ACHN (cell line): ENCODE measurements around the gene SOWAHC.
"Not testable (repeated sequence)": the region's sequence is repeated elsewhere in the genome, so short reads cannot be mapped to it uniquely, and the experiment has no call there.

Experiments used
- DNase-seq: peaks from one replicate; pipeline ENCODE4 v3.0.0-alpha.2; 2015
- in situ Hi-C: cut with HindIII; loops from 2 replicates; pipeline ENCODE4 v1.10.0; 2017; ENCODE audit warnings: low sequenced_read_pairs, low pct_ligation_motif_present, low pct_unique_long_range_greater_than_20kb

Gene SOWAHC

GRCh38 chr2:109613922-109614714 is at the start of gene SOWAHC, which contains the start of gene SEPTIN10:
TSS of gene SOWAHC (plus strand) at chr2:109614364. CDS start at chr2:109614490, 126 bp downstream.
TSS of gene SEPTIN10 (minus strand) at chr2:109613966. CDS start at chr2:109613827, 139 bp downstream.
- DNase-seq: peak; percentile 99
- in situ Hi-C loops: no loop called here

DNA sequence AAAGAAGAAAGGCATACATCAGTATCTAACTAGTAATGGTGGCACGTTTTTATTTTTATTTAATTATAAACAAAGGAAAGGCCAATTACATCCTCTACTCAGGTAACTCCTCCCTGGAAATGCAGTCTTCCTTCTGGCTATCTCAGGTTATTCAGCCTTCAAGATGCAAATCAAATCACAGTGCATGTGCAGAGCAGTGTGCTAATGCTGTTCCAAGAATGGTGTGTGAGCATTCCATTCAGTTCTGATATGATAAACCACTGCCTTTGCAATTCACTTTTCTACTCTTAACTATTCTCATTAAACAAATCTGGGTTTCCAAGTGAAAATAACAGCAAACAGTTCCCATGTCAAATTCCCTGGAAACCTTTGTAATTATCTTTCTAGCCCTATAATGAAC is 38.8 kb upstream of the SOWAHC start:
- in situ Hi-C loops: no loop called here
- DNase-seq: no peak

DNA sequence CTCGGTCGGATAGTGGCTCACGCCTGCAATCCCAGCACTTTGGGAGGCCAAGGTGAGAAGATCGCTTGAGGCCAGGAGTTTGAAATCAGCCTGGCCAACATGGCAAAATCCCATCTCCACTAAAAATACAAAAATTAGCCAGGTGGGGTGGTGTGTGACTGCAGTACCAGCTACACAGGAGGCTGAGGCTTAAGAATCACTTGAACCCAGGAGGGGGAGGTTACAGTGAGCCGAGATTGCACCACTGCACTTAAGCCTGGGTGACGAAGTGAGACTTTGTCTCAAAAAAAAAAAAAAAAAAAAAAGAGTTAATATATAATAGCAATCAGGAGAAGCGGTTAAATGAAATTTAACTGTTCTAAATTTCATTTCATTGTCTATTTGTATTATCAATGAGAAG is 36.5 kb upstream of the SOWAHC start:
- in situ Hi-C loops, DNase-seq: not testable (repeated sequence)

GRCh38 chr2:109582928-109583895 is 31.0 kb upstream of the SOWAHC start:
- in situ Hi-C loops: no loop called here
- no peak for DNase-seq

DNA sequence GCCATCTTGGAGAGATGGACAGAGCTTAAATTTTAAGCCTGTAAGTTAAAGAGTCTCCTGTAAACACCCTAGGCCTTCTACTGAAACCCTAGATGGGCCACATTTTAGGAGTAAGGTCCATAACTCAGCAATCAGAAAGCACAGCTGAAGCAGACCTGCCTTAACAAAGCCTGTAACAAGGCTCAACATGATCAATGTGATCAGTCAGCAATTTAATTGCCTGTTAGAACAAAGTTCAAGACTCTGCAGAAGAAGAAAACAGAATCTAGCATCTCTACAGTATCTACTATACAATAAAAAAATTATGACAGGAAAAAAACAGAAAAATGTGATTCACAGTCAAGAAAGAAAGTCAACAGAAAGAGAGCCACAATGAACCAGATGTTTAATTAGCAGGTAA is 27.5 kb upstream of the SOWAHC start:
- DNase-seq: no peak
- in situ Hi-C loops: no loop called here

GRCh38 chr2:109591206-109591605 is 23.0 kb upstream of the SOWAHC start:
- in situ Hi-C loops: no loop called here
- DNase-seq: no peak

- in situ Hi-C loops: no loop called here
- DNase-seq: no peak
These were observed 21.3 kb upstream of the SOWAHC start for GRCh38 chr2:109592905-109593304.

DNA sequence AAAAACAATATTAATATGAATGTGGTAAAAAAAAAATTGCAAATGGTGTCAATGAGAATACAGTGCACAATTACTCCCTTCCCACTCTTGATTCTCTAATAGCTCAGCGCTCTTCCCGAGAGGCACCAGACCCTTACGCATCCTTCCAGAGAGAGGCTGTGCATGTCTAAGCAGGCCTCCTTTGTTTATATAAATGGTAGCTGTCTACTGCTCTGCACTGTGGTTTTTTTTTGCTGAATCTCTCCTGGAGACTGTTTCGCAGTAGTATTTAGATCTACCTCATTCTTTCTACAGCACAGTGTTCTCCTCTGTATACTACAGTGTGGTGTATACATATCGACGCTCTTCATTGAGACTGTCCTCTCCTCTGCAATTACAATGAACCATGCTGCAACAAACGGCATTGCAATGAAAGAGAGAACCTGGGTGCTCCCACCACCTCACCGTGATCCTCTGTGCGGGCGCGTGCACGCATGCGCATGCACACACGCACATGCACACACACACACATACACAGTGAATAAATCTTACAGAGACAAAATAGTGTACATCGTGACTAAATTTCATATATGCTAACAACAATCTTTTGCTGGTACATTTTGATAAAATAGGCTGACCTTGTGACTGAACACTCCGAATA is 19.8 kb upstream of the SOWAHC start:
- DNase-seq: no peak
- in situ Hi-C loops: no loop called here

- in situ Hi-C loops: no loop called here
These were observed 18.5 kb upstream of the SOWAHC start for GRCh38 chr2:109595644-109596043.

DNA sequence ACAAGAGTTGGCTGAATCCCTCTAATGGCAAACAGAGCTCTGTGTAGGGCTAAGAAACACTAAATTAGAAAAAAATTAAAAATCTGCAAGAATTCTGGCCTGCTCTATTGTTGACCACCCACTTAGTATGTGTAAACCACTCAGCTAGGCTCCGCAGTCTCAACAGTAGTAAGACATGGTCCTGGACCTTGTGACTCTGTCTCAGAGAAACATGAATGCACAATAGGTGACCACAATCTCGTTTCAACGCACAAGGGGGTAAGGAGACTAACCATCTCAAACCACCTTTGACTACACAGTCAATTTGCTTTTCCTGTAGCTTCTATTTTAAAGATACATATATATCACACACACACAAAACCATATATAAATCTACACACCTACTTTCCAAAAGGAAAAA is 16.9 kb upstream of the SOWAHC start:
- in situ Hi-C loops: no loop called here
- DNase-seq: no peak

More at GRCh38 chr2:109595644-109596043, 18.5 kb upstream of the SOWAHC start:
- no peak for DNase-seq

DNA sequence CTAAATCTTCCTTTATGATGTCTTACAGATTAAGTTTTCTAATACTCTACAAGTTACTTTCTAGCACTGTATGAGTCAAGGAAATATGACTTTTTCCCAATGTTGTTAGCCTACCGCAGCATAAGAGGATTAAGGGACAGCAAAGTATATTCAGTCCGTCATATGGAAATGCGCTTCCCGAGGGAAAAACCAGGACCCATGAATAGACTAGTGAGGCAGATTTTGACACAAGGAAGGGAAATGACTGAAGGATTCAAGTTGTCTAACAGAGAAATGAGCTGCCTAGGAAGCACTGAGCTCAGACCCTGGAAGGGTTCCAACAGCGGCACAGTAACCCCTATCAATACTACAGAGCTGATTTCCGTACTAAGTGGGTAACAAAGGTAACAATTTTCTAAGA is 12.4 kb upstream of the SOWAHC start:
- in situ Hi-C loops: no loop called here
- DNase-seq: no peak

DNA sequence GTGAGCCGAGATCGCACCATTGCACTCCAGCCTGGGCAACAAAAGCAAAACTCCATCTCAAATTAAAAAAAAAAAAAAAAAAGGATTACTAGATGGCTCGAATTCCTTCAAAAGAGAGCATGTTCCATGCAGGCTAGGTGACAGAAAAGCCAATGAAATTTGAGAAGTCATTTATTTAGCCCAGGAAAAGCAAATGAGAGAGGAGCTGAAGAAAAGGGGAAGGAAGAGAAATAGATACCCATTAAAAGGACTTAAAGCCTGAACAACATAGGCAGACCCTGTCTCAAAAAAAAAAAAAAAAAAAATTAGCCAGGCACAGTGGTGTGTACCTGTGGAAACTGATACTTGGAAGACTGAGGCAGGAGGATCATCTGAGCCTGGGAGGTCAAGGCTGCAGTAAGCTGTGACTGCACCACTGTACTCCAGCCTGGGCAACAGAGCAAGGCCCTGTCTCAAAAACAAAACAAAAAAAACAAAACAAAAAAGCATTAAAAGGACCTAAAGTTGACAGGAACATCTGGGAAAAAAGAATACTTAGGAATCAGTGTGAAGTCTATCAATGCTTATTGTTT is 11.5 kb upstream of the SOWAHC start:
- no peak for DNase-seq
- in situ Hi-C loops: no loop called here

GRCh38 chr2:109604597-109604996 is 9.6 kb upstream of the SOWAHC start:
- DNase-seq: peak; percentile 65
- in situ Hi-C loops: no loop called here

DNA sequence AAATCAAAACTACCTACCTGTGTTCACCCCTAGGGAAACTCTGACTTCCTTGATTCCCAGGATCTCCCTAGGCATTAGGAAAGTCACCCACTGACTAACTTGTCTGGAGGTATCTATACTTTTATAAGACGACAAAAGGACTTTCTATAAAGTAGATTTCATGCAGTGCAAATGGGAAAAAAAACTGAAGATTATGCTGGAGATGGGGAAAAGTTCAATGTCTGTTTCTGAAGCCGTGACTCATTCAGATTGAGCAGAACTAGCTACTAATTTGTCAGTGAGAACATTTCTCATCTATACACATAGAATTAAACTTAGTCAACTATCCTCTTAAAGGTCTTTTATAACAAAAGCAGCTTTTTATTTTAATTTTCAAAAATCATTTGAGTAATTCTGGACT is 6.4 kb upstream of the SOWAHC start:
- DNase-seq: peak; percentile 34
- in situ Hi-C loops: no loop called here

GRCh38 chr2:109609352-109610024 is 4.7 kb upstream of the SOWAHC start:
- DNase-seq: peak; percentile 66
- in situ Hi-C loops: no loop called here

DNA sequence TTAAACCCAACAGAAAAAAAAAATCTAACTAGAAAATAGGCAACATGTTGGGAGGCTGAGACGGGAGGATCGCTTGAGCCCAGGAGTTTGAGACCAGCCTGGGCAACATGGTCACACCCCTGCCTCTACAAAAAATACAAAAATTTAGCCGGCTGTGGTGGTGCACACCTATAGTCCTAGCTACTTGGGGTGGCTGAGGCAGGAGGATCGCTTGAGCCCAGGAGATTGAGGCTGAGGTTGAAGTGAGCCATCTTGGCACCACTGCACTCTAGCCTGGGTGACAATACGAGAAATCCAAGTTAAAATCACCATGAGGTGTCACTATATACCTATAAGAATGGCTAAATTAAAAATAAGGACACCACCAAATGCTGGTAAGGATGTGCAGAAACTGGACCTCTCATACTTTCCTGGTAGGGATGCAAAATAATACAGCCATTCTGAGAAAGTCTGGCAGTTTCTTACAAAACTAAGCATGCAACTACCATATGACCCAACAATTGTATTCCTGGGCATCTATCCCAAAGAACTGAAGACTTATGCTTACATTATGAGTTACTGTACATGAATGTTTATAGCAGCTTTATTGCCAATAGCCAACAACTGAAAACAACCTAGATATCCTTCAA is 2.6 kb upstream of the SOWAHC start:
- peak; percentile 51 for DNase-seq
- in situ Hi-C loops: no loop called here

DNA sequence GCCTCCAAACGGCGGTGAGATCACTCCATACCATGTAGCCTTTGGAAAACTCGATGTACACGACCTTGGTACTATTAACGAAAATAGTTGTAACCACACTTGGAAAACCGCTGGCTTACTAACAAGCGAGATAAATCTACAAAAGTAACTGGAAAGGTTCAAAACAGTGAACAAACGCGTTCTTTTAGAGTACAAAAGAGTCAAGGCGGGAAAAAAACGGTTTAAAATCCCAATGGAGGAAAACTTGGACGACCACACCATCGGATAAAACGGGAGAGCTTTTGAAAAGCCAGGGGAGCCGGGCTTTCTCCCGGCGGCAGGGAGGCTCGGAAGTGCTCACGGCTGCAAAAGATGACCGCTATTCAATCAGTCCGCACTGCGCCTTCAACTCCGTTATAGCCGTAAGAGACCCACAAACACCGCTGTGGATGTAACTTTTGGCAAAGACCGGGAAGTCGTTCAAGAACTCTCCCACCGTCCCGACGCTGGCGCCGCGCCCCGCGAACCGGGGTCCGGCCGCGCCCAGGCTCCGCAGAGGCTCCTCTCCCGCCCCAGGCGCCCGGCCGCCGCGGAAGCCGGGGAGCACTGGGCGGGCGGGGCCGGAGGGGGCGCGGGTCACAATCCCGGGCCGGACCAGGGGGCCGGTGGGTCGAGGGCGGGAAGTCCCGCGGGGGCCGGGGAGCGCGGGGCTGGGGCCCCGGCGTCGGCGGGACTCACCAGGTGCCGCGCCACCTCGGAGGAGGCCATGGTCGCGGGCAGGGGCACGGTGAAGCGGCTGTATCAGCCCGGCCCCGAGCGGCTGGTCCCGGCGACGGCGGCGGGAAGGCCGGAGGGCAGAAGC is 863 bp upstream of the SOWAHC start:
- DNase-seq: peak; percentile 65
- in situ Hi-C loops: no loop called here
